Measurements from ENCODE around the gene ATXN3. TPM values are rescaled to one million over a fixed set of nuclear protein-coding genes. Genes with fewer than 3 reads are reported as not detected.
A peak's percentile ranks its signal among the peaks of the same experiment; 100 is the strongest.

ATXN3 gene
- total and polyA plus RNA-seq, 2 of the 13 experiments (the other 11 are each of a cell fraction or from before 2014, with no cell fraction given), result 14.9 to 17.3 TPM

GRCh38 chr14:92106143-92106926 lies at the start of gene ATXN3 (continued):
- TF ChIP-seq ZNF142 (CRISPR knock-in tag; IDR thresholded peaks at IDR 0.05) (no peak), ZNF34 (CRISPR knock-in tag; IDR thresholded peaks at IDR 0.05; ENCODE audit: borderline replicate concordance) (no peak), ZNF510 (CRISPR knock-in tag; IDR thresholded peaks at IDR 0.05; ENCODE audit: low read depth) (no peak), ZNF550 (CRISPR knock-in tag; IDR thresholded peaks at IDR 0.05; ENCODE audit: borderline replicate concordance) (no peak), ZNF781 (CRISPR knock-in tag; IDR thresholded peaks at IDR 0.05; ENCODE audit: borderline replicate concordance, not compliant biosample characterization) (no peak), ZNF136 (CRISPR knock-in tag; IDR thresholded peaks at IDR 0.05; ENCODE audit: low read depth) (no peak), ZNF724P (CRISPR knock-in tag; IDR thresholded peaks at IDR 0.05; ENCODE audit: borderline replicate concordance) (no peak), ZFAT (CRISPR knock-in tag; conservative IDR thresholded peaks at IDR 0.05) (no peak), CC2D1A (CRISPR knock-in tag; IDR thresholded peaks at IDR 0.05) (no peak), FOXO1 (CRISPR knock-in tag; IDR thresholded peaks at IDR 0.05) (peak; percentile 63), SP2 (CRISPR knock-in tag; IDR thresholded peaks at IDR 0.05) (peak; percentile 47), CREB3 (CRISPR knock-in tag; IDR thresholded peaks at IDR 0.05) (no peak), ZNF441 (CRISPR knock-in tag; IDR thresholded peaks at IDR 0.05; ENCODE audit: borderline replicate concordance) (no peak), AKNA (CRISPR knock-in tag; IDR thresholded peaks at IDR 0.05; ENCODE audit: borderline replicate concordance) (peak; percentile 31; the same call in 1 of the 2 replicates)
- TF ChIP-seq, protein P1, sequence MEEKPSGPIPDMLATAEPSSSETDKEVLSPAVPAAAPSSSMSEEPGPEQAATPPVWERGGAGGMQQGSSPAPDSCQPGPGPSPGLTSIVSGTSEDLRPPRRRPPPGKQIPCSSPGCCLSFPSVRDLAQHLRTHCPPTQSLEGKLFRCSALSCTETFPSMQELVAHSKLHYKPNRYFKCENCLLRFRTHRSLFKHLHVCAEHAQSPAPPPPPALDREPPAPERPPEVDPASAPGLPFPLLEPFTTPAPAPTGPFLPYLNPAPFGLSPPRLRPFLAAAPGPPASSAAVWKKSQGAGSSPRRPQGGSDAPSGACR (CRISPR knock-in tag; IDR thresholded peaks at IDR 0.05), result no peak
- TF ChIP-seq, protein P2, sequence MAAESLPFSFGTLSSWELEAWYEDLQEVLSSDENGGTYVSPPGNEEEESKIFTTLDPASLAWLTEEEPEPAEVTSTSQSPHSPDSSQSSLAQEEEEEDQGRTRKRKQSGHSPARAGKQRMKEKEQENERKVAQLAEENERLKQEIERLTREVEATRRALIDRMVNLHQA (CRISPR knock-in tag; IDR thresholded peaks at IDR 0.05), result no peak

All from HepG2 (cell line).